Measurements from ENCODE around the gene PTPDC1.
A peak's percentile ranks its signal among the peaks of the same experiment; 100 is the strongest.

Gene PTPDC1, protein sequence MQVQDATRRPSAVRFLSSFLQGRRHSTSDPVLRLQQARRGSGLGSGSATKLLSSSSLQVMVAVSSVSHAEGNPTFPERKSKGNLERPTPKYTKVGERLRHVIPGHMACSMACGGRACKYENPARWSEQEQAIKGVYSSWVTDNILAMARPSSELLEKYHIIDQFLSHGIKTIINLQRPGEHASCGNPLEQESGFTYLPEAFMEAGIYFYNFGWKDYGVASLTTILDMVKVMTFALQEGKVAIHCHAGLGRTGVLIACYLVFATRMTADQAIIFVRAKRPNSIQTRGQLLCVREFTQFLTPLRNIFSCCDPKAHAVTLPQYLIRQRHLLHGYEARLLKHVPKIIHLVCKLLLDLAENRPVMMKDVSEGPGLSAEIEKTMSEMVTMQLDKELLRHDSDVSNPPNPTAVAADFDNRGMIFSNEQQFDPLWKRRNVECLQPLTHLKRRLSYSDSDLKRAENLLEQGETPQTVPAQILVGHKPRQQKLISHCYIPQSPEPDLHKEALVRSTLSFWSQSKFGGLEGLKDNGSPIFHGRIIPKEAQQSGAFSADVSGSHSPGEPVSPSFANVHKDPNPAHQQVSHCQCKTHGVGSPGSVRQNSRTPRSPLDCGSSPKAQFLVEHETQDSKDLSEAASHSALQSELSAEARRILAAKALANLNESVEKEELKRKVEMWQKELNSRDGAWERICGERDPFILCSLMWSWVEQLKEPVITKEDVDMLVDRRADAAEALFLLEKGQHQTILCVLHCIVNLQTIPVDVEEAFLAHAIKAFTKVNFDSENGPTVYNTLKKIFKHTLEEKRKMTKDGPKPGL

GRCh38 chr9:94084314-94084713 lies at the start of gene PTPDC1:
PTPDC1 (plus strand) TSS chr9:94084464; CDS start chr9:94084531, 67 bp downstream.
- peak; percentile 98 for DNase-seq (ENCODE audit: low spot score)

DNA sequence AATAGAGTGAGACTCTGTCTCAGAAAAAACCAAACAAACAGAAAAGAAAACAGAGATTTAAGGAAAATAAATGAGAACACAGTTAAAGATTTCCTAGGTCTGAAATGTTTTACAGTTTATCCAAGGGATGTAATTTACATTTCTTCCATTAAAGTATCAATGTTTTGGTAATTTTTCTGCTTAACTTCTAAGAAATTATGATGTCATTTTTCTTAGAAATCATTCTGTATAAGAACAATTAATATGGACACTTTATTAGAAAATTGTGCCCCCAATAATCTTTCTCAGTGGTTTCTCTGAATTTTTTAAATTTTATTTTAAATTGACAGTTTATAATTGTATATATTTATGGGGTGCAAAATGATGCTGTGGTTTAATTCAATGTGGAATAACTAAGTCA lies 49.8 kb upstream of the PTPDC1 start:
- DNase-seq (ENCODE audit: low spot score): no peak

- no peak for DNase-seq (ENCODE audit: low spot score)
Measured at GRCh38 chr9:94039786-94040185, 44.5 kb upstream of the PTPDC1 start.

DNA sequence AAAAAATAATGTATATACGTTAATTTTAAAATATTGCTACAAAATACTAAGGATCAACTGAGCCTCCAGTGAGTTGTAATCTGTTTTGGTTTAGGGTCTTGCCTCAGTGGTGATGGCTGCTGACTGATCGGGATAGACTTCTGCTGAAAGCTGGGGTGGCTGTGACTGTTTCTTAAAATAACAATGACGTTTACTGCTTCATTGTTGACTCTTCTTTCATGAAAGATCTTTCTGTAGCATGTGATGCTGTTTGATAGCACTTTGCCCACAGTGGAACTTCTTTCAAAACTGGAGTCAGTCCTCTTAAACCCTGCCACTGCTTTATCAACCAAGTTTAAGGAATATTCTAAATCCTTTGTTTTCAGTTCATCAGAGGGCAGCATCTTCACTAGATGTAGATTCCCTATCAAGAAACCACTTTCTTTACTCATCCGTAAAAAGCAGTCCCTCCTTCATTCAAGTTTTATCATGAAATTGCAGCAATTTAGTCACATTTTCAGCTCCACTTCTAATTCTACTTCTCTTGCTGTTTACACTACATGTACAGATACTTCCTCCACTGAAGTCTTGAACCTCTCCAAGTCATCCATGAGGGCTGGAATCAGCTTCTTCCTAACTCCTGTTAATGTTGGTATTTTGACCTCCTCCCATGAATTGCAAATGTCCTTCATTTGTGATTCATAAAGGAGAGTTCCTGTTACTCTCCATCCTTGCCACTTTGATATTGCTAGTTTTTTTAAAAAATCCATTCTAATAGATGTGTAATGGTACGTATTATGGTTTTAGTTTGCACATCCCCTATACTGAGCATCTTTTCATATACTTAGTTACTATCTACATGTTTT lies 41.5 kb upstream of the PTPDC1 start:
- DNase-seq (ENCODE audit: low spot score): no peak

DNA sequence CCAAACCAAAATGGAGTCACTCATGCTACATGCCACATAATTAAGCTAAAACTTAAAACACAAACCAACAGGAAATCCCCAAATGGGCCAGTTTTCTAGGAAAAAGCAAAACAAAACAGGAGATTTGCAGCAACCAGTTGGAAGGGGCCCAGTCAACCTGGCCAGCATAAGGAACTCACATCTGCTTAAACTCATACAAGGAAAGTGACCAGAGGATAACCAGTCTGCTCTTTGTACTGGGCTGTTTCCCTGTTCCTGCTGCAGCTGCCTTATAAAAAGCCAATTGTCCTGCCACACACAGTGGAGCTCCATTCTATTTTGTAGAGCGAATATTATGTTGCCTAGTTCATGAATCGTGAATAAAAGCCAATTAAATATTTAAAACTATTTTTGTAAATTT lies 29.5 kb upstream of the PTPDC1 start:
- DNase-seq (ENCODE audit: low spot score): peak; percentile 74

DNA sequence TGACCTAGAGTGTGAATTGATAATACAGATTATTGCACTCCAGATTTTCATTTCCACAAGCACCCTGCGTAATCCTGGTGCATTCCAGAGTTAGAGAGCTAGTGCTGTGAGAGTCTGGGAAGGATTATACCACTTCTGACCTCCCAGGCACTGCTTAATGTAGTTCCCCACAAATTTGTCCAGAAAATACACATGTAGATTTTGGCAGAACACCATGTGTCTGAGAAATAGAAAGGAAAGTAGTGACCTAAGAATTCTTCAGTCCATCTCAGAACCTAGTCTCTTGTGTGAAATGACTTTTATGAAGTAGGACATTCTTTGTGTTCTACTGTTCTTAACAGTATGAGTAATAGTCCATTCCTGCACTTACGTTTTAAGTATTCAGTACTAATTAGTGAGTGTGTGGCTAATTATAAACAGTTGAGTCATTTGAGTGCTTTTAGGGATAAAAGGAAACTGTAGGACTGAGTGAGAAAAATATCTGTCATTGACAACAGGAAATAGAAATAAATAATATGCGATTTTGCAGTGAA lies 27.8 kb upstream of the PTPDC1 start:
- DNase-seq (ENCODE audit: low spot score): no peak

DNA sequence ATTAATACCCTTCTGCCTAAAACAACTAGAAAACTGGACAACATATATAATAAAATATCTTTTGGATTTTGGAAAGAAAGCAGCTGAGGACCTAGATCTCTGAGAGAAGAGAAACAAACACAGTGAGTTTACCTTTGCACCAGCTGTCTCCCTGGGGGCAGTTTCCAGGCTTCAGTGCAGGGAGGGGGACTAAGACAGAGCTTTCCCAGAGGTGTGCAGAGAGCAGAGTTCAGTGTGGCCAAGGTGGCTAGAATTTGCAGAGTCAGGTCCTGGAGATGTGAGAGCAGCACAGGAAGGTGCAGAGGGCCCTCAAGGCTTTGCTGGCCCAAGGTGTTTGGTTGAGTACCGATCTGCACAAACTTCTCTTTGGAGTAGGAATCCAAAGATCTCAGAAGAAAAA lies 26.3 kb upstream of the PTPDC1 start:
- DNase-seq (ENCODE audit: low spot score): no peak

- DNase-seq (ENCODE audit: low spot score): no peak
Measured at GRCh38 chr9:94061864-94062263, 22.4 kb upstream of the PTPDC1 start.

- DNase-seq (ENCODE audit: low spot score): peak; percentile 96
Measured at GRCh38 chr9:94065535-94065961, 18.7 kb upstream of the PTPDC1 start.

DNA sequence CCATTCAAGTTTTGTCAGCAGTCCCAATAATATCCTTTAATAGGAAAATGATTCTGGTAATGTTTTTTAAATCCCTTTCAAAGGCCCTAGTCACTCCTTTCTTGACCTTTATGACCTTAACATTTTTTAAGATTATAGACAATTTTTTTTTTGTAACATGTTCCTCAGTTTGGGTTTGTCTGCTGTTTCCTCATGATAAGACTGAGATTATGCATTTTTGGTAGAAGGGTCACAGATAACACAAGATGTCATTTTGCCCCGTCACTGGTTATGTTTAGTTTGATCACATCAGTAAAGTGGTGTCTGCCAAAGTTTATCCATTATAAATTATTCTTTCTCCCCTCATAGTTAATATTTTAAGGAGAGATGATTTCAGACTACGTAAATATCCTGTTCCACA lies 16.0 kb upstream of the PTPDC1 start:
- no peak for DNase-seq (ENCODE audit: low spot score)

GRCh38 chr9:94076557-94076956 lies 7.7 kb upstream of the PTPDC1 start:
- no peak for DNase-seq (ENCODE audit: low spot score)

GRCh38 chr9:94078086-94078485 lies 6.2 kb upstream of the PTPDC1 start:
- no peak for DNase-seq (ENCODE audit: low spot score)

DNA sequence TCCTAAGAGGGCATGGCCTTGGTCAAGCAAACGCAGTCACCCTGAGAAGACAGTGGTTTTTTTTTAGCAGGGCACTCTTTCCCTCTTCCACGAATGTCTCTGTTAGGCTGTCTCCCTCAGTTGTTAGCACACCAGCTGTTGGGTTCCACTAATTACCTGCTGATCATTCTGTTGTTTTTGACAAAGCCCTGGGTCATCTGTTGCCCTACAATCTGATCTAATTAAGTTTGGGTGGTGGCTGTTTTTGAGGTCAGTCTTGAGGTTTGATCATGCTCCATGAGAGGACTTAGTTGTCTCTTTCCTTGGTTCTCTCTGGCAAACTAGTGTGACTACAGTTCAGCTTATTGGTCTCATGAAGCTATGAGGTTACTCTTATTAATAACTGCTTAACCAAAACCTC lies 5.0 kb upstream of the PTPDC1 start:
- DNase-seq (ENCODE audit: low spot score): no peak

DNA sequence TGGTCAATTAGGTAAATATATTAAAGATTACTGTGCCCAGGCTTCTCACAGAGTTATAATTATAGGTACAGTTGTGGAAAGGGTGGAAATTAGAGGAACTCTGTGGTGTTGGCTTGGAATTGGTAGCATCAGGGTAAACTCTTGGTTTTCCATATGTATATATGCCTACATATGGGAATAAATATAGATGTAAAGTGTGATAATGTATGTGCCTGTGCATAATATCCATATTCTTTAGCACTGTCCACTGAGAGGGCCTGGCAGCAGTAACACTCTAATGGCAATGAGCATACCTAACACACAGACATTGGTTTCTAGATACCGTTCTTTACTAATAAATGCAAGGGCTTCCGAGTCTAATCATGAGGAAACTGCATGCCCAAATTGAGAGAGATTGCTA lies 4.0 kb upstream of the PTPDC1 start:
- no peak for DNase-seq (ENCODE audit: low spot score)

DNA sequence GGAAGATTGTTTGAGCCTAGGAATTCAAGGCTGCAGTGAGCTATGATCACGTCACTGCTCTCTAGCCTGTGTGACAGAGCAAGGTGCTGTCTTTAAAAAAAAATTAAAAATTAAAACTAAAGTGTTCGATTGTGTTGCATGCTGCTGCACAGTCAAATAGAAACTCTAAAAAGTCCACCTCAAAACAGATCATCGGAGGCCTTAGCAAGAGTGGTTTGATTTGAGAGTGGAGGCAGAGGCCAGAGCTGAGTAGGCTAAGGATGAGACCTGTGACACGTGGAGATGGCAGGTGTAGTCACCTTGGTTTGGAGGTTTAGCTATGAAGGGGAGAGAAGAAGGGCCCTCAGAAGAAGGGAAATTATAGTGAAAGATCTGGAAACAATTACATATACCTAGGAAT lies 2.8 kb upstream of the PTPDC1 start:
- DNase-seq (ENCODE audit: low spot score): no peak

DNA sequence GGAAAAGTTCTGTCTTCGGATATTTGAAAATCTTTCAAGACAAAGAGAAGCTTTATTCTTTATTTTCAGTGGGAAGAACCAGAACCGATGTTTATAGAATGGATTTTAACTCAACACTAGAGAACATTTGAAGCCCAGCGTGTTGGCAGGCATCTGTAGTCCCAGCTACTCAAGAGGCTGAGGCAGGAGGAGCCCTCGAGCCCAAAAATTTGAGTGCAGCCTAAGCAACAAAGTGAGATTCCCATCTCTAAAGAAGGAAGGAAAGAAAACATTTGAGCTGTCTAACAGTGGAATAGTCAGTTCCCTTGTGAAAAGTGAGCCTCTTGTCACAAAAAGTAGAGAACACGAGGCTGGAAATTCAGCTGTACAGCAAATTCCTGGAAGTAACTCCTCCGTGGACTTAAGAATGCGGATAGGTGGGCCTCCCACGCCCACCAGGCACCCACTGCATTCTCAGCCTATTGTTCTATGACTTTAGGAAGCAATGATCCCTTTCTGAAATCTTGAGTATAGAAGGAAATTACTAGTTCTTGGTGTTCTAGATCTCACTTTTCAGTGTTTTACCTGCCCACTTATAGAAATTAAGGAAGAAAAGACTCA lies 2.3 kb upstream of the PTPDC1 start:
- no peak for DNase-seq (ENCODE audit: low spot score)

- DNase-seq (ENCODE audit: low spot score): no peak
Measured at GRCh38 chr9:94082553-94082952, 1.7 kb upstream of the PTPDC1 start.

DNA sequence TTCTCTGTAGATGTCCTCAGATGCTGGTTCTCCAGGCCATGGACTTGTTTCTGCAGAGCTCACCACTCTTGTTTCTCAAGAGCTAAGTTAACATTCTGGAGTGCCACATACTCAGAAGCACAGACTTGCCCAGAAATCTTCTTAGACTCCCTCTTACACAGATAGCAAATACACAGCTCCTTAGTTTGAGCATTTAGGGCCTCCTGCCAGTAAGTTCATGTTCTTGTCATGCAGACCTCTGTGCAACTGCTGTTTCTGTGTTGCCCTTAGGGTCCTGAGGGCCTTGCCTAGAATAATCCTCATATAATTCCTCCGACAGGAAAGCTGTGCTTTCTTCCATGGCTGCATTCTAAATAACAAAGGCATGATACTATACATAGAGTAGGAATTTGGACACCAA lies 1.3 kb upstream of the PTPDC1 start:
- peak; percentile 57 for DNase-seq (ENCODE audit: low spot score)

- DNase-seq (ENCODE audit: low spot score): peak; percentile 83
Measured at GRCh38 chr9:94083384-94083783, 880 bp upstream of the PTPDC1 start.

GRCh38 chr9:94085062-94085639 lies 887 bp downstream of the PTPDC1 start:
- peak; percentile 58 for DNase-seq (ENCODE audit: low spot score)

All from pons (tissue), 1 donor.